Endothelial cell of umbilical vein (primary cell): Measurements from ENCODE around the gene CCND1. TPM values are rescaled to one million over a fixed set of nuclear protein-coding genes. Genes with fewer than 3 reads are reported as not detected.

Experiments used
- BruUV-seq: library from RNA; stranded (reverse); fragments of 400-500 nt; replicated peaks from 2 replicates; lab custom pipeline; 2021; lab: Mats Ljungman, UMichigan
- CTCF ChIA-PET: fragments of 300-600, 350-600 bp; sonication (Branson Sonifier 250); formaldehyde crosslinking; loops from one replicate; lab custom pipeline; 2021; ENCODE audit warnings: antibody characterized with exemption, inconsistent platforms; lab: Charles Lee
- POLR2A ChIA-PET: fragments of 300-600, 350-600 bp; sonication (Branson Sonifier 250); formaldehyde crosslinking; loops from one replicate; lab custom pipeline; 2021; ENCODE audit warnings: antibody characterized with exemption, inconsistent platforms; lab: Charles Lee
- DNase-seq: peaks from one replicate; pipeline ENCODE4 v3.0.0-alpha.2; 2011; ENCODE audit warnings: low read depth, low spot score
- FAIRE-seq: peaks from 2 replicates; lab custom pipeline; 2011; peaks lifted over from hg19 to GRCh38; lab: Jason Lieb, UNC
- H2AFZ ChIP-seq: 2 replicates; pipeline ENCODE4 v1.6.0; 2012; ENCODE audit warnings: low read depth, low read length, control low read depth, inconsistent platforms
- H3K27ac ChIP-seq: 2 replicates; pipeline ENCODE4 v1.5.1; 2011; ENCODE audit warnings: low read depth, mild to moderate bottlenecking, control low read depth, low read length, moderate library complexity; ENCODE audit not compliant: insufficient read depth
- H3K27me3 ChIP-seq, 2 experiments: 2 replicates each; pipeline versions ENCODE4 v1.6.0 to v1.6.1; 2011; ENCODE audit warnings: low read length in 2 of 2, mixed read lengths in 1 of 2; ENCODE audit not compliant: control insufficient read depth in 2 of 2, insufficient read depth in 2 of 2
- H3K36me3 ChIP-seq, 2 experiments: 2 replicates in 1 of 2; 3 replicates in 1 of 2; pipeline ENCODE4 v1.5.1; 2011; ENCODE audit warnings: low read length in 2 of 2, mild to moderate bottlenecking in 1 of 2, moderate library complexity in 1 of 2; ENCODE audit not compliant: control insufficient read depth in 2 of 2, insufficient read depth in 2 of 2; ENCODE audit errors: extremely low read depth in 1 of 2
- H3K4me1 ChIP-seq: 3 replicates; pipeline ENCODE4 v1.5.1; 2011; ENCODE audit warnings: mild to moderate bottlenecking, low read length; ENCODE audit not compliant: control insufficient read depth, insufficient read depth; ENCODE audit errors: extremely low read depth
- H3K4me2 ChIP-seq: 2 replicates; pipeline ENCODE4 v1.6.1; 2011; ENCODE audit warnings: low read length, control low read depth, mixed read lengths; ENCODE audit not compliant: insufficient read depth
- H3K4me3 ChIP-seq, 3 experiments: fragments of 200-600 bp in 1 of 3; sonication (generic), shearing (Covaris generic) in 1 of 3; replicated peaks in 1 of 3; 2 replicates each; pipeline ENCODE4 v1.5.1; 2011 to 2016; ENCODE audit warnings: control low read depth in 3 of 3, low read length in 3 of 3, mild to moderate bottlenecking in 2 of 3, inconsistent platforms in 1 of 3, low read depth in 1 of 3, moderate library complexity in 1 of 3; ENCODE audit not compliant: insufficient read depth in 1 of 3
- H3K79me2 ChIP-seq: 2 replicates; pipeline ENCODE4 v1.6.0; 2012; ENCODE audit warnings: low read length, inconsistent platforms; ENCODE audit not compliant: control insufficient read depth, insufficient read depth
- H3K9ac ChIP-seq: replicated peaks from 2 replicates; pipeline ENCODE3; 2011; ENCODE audit warnings: low read length, control low read depth; ENCODE audit not compliant: insufficient read depth; ENCODE audit errors: extremely low read depth
- H3K9me1 ChIP-seq: replicated peaks from 3 replicates; pipeline ENCODE4 v1.6.0; 2011; ENCODE audit warnings: mild to moderate bottlenecking, low read length; ENCODE audit not compliant: control insufficient read depth, insufficient read depth; ENCODE audit errors: extremely low read depth
- H3K9me3 ChIP-seq: replicated peaks from 2 replicates; pipeline ENCODE4 v1.5.1; 2012; ENCODE audit warnings: low read length, inconsistent platforms; ENCODE audit not compliant: control insufficient read depth, insufficient read depth
- H4K20me1 ChIP-seq: replicated peaks from 2 replicates; pipeline ENCODE3; 2011; ENCODE audit warnings: mild to moderate bottlenecking, low read length; ENCODE audit not compliant: control insufficient read depth, insufficient read depth; ENCODE audit errors: extremely low read depth
- EZH2 ChIP-seq: IDR thresholded peaks from 2 replicates; pipeline ENCODE4 v1.6.1; 2012; ENCODE audit warnings: borderline replicate concordance, low read depth, mild to moderate bottlenecking, moderate library complexity, low read length, inconsistent platforms; ENCODE audit not compliant: severe bottlenecking
- FOS ChIP-seq: IDR thresholded peaks from 2 replicates; pipeline ENCODE4 v1.6.1; 2011; ENCODE audit warnings: mild to moderate bottlenecking, low read length, moderate library complexity, borderline replicate concordance; ENCODE audit not compliant: insufficient read depth
- GATA2 ChIP-seq: IDR thresholded peaks from 2 replicates; pipeline ENCODE4 v1.7.0; 2011; ENCODE audit warnings: low read depth, mild to moderate bottlenecking, moderate library complexity, mixed read lengths, low read length; ENCODE audit not compliant: insufficient read length, insufficient read depth
- JUN ChIP-seq: IDR thresholded peaks from 2 replicates; pipeline ENCODE4 v1.6.1; 2011; ENCODE audit warnings: borderline replicate concordance, low read depth; ENCODE audit not compliant: insufficient read length, insufficient read depth
- MYC ChIP-seq: IDR thresholded peaks from one replicate; pipeline ENCODE4 v1.6.1; 2011; ENCODE audit warnings: mild to moderate bottlenecking, low read depth, low read length
- POLR2A ChIP-seq: IDR thresholded peaks from 2 replicates; pipeline ENCODE4 v1.6.1; 2012; ENCODE audit warnings: low read depth, mild to moderate bottlenecking, control low read depth, low read length
- POLR2AphosphoS5 ChIP-seq: IDR thresholded peaks from 2 replicates; pipeline ENCODE4 v1.6.1; 2012; ENCODE audit warnings: low read depth, mild to moderate bottlenecking, control low read depth, low read length, moderate library complexity; ENCODE audit not compliant: insufficient read depth
- dilution Hi-C: fragments of 300-500 bp; cut with MboI; formaldehyde crosslinking; loops from one replicate; pipeline ENCODE4 v1.15.0; 2019; ENCODE audit warnings: low sequenced_read_pairs; ENCODE audit not compliant: extremely low pct_ligation_motif_present
- intact Hi-C: fragments of 100-400 bp; cut with micrococcal nuclease; formaldehyde crosslinking; loops from one replicate; pipeline ENCODE4 v1.10.0; 2022
- polyA plus RNA-seq, 4 experiments: library from polyadenylated mRNA; depleted of rRNA in 3 of 4; stranded (reverse) in 3 of 4; unstranded in 1 of 4; fragments of >200 nt; gene quantifications; 2 replicates each; pipeline versions ENCODE4 v1.2.1 to v1.2.3, GENCODE V29; 2011 to 2012; ENCODE audit warnings: missing spikeins in 1 of 4
- total RNA-seq: library from RNA; stranded (reverse); gene quantifications from 2 replicates; pipeline ENCODE4 v1.2.3, GENCODE V29; 2021
- TF ChIP-seq, protein P1 (sequence below), 2 donors: IDR thresholded peaks; 1 replicate in 1 of 2; 2 replicates in 1 of 2; pipeline ENCODE4 v1.5.1; 2011; ENCODE audit warnings: low read length in 2 of 2, mild to moderate bottlenecking in 2 of 2, moderate library complexity in 2 of 2, control low read depth in 1 of 2, inconsistent platforms in 1 of 2, low read depth in 1 of 2; ENCODE audit not compliant: insufficient read depth in 1 of 2; ENCODE audit errors: extremely low read depth in 1 of 2
- TF ChIP-seq, protein P2 (sequence below): IDR thresholded peaks from 2 replicates; pipeline ENCODE4 v1.6.1; 2011; ENCODE audit not compliant: insufficient read depth, insufficient read length

The CCND1 gene
- total and polyA plus RNA-seq, 2 donors (not counting 3 experiments of a cell fraction or from before 2014, with no cell fraction given) = 98.7 to 370 TPM

DNA sequence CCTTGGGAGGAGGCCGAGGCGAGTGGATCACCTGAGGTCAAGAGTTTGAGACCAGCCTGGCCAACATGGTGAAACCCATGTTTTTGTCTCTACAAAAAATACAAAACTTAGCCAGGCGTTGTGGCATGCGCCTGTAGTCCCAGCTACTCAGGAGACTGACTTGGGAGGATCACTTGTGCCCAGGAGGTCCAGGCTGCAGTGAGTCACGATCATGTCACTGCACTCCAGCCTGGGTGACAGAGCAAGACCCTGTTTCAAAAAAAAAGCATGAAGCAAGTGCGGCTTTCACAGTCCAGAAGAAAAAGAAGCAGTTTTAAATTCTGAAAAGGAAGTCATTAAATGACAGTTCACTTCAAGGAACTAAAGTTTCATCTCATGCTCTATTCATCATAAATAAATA is 41.3 kb downstream of the CCND1 start:
- BruUV-seq = no TSS peak
- CTCF ChIA-PET = interaction anchor here (1.5 kb wide), 1 partner anchor 12 kb away, joined by 4 read pairs; no protein-coding TSS in a partner anchor
- dilution Hi-C loops = no loop called here

More for the DNA sequence above, 41.3 kb downstream of the CCND1 start:
- Histone ChIP-seq H3K9me1 (no peaks in the 10 kb centered on the region), H3K27me3 (peaks cover 0 to 3% of the 10 kb centered on the region in 2 experiments), H3K27ac (no peak overlapping the region), H3K4me3 (no peak overlapping the region), H3K36me3 (no peaks in the 10 kb centered on the region), H3K9ac (no peak overlapping the region), H4K20me1 (no peaks in the 10 kb centered on the region), H3K79me2 (no peaks in the 10 kb centered on the region), H3K4me2 (no peak overlapping the region), H3K4me1 (no peaks in the 10 kb centered on the region), H2AFZ (no peak overlapping the region), H3K9me3 (no peaks in the 10 kb centered on the region)
- POLR2A ChIA-PET = interaction anchor here (0.6 kb wide), 1 partner anchor 14 kb away, joined by 9 read pairs; no protein-coding TSS in a partner anchor
- DNase-seq = no peak
- no peak for TF ChIP-seq JUN
- TF ChIP-seq, protein P1, sequence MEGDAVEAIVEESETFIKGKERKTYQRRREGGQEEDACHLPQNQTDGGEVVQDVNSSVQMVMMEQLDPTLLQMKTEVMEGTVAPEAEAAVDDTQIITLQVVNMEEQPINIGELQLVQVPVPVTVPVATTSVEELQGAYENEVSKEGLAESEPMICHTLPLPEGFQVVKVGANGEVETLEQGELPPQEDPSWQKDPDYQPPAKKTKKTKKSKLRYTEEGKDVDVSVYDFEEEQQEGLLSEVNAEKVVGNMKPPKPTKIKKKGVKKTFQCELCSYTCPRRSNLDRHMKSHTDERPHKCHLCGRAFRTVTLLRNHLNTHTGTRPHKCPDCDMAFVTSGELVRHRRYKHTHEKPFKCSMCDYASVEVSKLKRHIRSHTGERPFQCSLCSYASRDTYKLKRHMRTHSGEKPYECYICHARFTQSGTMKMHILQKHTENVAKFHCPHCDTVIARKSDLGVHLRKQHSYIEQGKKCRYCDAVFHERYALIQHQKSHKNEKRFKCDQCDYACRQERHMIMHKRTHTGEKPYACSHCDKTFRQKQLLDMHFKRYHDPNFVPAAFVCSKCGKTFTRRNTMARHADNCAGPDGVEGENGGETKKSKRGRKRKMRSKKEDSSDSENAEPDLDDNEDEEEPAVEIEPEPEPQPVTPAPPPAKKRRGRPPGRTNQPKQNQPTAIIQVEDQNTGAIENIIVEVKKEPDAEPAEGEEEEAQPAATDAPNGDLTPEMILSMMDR (IDR thresholded peaks at IDR 0.05; ENCODE audit: extremely low read depth in 1 of 2, insufficient read depth in 1 of 2, low read depth in 1 of 2, low read length in 2 of 2) = no peak
- TF ChIP-seq POLR2A = no peak
- no peak for TF ChIP-seq FOS
- TF ChIP-seq EZH2 = no peak
- TF ChIP-seq POLR2AphosphoS5 = no peak
- TF ChIP-seq, protein P2, sequence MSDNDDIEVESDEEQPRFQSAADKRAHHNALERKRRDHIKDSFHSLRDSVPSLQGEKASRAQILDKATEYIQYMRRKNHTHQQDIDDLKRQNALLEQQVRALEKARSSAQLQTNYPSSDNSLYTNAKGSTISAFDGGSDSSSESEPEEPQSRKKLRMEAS = no peak
- no peak for TF ChIP-seq MYC
- no peak for TF ChIP-seq GATA2
- intact Hi-C loops = no loop called here
- FAIRE-seq = no peak
